ENCODE data around the gene NDUFAF2.

- TF ChIP-seq, protein P1, sequence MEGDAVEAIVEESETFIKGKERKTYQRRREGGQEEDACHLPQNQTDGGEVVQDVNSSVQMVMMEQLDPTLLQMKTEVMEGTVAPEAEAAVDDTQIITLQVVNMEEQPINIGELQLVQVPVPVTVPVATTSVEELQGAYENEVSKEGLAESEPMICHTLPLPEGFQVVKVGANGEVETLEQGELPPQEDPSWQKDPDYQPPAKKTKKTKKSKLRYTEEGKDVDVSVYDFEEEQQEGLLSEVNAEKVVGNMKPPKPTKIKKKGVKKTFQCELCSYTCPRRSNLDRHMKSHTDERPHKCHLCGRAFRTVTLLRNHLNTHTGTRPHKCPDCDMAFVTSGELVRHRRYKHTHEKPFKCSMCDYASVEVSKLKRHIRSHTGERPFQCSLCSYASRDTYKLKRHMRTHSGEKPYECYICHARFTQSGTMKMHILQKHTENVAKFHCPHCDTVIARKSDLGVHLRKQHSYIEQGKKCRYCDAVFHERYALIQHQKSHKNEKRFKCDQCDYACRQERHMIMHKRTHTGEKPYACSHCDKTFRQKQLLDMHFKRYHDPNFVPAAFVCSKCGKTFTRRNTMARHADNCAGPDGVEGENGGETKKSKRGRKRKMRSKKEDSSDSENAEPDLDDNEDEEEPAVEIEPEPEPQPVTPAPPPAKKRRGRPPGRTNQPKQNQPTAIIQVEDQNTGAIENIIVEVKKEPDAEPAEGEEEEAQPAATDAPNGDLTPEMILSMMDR (IDR thresholded peaks at IDR 0.05) = no peak
- TF ChIP-seq POLR2AphosphoS5 (IDR thresholded peaks at IDR 0.05) (no peak), EP300 (IDR thresholded peaks at IDR 0.05) (no peak), POLR2A (IDR thresholded peaks at IDR 0.05) (no peak)
Observed at GRCh38 chr5:61100437-61100836, 155.4 kb downstream of the NDUFAF2 start.

All from gastroesophageal sphincter (tissue), 3 donors.